Astrocyte (in vitro differentiated cells and primary cell): ENCODE data around the gene KCNIP2.

Experiments
- EZH2 ChIP-seq: IDR thresholded peaks from 2 replicates; pipeline ENCODE4 v1.6.1; 2012; ENCODE audit warnings: mild to moderate bottlenecking, low read length, inconsistent platforms; ENCODE audit not compliant: insufficient read depth
- TF ChIP-seq, protein P1 (sequence below): IDR thresholded peaks from 2 replicates; pipeline ENCODE4 v1.5.1; 2011; ENCODE audit warnings: low read depth, mild to moderate bottlenecking, inconsistent platforms, low read length, moderate library complexity; ENCODE audit not compliant: insufficient read depth

DNA sequence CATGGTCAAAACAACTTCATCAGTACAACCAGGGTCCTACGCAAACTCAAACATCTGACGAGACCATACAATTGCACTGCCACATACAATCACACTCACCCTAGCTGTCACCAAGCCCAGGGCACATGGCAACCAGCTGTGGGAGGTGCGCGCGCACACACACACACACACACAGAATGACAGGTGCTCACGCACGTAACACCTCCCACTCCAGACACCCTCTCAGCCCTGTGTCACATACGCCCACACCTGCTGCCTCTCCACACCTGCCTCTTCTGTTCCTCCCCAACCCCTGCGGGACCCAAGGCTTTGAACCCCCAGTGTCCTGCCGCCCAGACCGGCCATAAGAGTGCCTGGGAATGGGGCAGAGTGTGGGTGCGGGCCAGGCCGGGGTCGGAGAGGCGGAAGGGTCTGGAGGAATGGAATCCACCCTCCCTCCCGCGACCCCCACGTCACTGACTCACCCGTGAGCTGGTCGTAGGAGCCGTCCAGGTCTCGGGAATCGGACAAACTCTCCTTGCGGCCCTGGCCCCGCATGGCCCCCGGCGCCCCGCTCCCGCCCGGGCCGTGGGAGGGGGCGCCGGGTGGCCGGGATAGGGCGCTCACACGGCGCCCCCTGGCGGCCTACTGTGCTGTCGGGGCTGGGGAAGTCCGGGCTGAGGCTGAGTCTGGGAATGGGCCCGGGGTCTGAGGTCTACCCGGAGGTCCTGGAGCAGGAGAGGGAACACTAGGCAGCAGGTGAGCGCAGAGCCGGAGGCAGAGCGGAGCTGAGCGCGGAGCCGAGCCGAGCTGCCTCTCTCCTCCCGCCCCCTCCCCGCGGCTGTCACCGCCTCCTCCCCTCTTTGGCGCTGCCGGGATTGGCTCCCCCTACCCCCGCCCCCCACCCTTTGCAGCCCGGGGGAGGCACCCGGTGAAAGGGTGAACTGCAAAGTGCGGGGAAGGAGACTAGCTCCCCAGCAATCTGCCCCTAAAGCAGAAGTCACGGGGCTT lies at the start of gene KCNIP2:
- TF ChIP-seq, protein P1, sequence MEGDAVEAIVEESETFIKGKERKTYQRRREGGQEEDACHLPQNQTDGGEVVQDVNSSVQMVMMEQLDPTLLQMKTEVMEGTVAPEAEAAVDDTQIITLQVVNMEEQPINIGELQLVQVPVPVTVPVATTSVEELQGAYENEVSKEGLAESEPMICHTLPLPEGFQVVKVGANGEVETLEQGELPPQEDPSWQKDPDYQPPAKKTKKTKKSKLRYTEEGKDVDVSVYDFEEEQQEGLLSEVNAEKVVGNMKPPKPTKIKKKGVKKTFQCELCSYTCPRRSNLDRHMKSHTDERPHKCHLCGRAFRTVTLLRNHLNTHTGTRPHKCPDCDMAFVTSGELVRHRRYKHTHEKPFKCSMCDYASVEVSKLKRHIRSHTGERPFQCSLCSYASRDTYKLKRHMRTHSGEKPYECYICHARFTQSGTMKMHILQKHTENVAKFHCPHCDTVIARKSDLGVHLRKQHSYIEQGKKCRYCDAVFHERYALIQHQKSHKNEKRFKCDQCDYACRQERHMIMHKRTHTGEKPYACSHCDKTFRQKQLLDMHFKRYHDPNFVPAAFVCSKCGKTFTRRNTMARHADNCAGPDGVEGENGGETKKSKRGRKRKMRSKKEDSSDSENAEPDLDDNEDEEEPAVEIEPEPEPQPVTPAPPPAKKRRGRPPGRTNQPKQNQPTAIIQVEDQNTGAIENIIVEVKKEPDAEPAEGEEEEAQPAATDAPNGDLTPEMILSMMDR = peak; percentile 24
- TF ChIP-seq EZH2 = no peak
